HepG2 (cell line): ENCODE measurements around the gene PDLIM5. TPM values are rescaled to one million over a fixed set of nuclear protein-coding genes. Genes with fewer than 3 reads are reported as not detected.

Source experiments
- BCL3 ChIP-seq: sonication (generic); formaldehyde crosslinking; IDR thresholded peaks from 2 replicates; pipeline ENCODE4 v1.5.1; 2020; ENCODE audit warnings: mild to moderate bottlenecking, missing genetic modification reagents, moderate library complexity
- CERS6 ChIP-seq: sonication (generic); formaldehyde crosslinking; IDR thresholded peaks from 2 replicates; pipeline ENCODE4 v1.5.0; 2020; ENCODE audit warnings: missing genetic modification reagents
- CSRNP2 ChIP-seq: sonication (generic); formaldehyde crosslinking; conservative IDR thresholded peaks from 2 replicates; pipeline ENCODE4 v1.8.0; 2022; ENCODE audit warnings: low read depth, missing genetic modification reagents
- DPF2 ChIP-seq: sonication (generic); formaldehyde crosslinking; IDR thresholded peaks from 2 replicates; pipeline ENCODE4 v1.4.0; 2020; ENCODE audit warnings: mild to moderate bottlenecking, low read depth, missing genetic modification reagents, borderline replicate concordance
- ETV5 ChIP-seq: IDR thresholded peaks from 2 replicates; pipeline ENCODE4 v1.6.1; 2018; ENCODE audit warnings: missing biosample characterization, missing genetic modification reagents, inconsistent platforms, borderline replicate concordance
- MTA1 ChIP-seq: sonication (generic); formaldehyde crosslinking; IDR thresholded peaks from 2 replicates; pipeline ENCODE4 v1.4.0; 2020; ENCODE audit warnings: missing genetic modification reagents, mild to moderate bottlenecking, borderline replicate concordance
- PBX2 ChIP-seq: IDR thresholded peaks from 2 replicates; pipeline ENCODE4 v1.6.1; 2016; ENCODE audit warnings: control low read depth
- PCBP1 ChIP-seq: fragments of 200-400 bp; formaldehyde crosslinking; IDR thresholded peaks from 2 replicates; pipeline ENCODE4 v1.6.1; 2017; ENCODE audit warnings: mild to moderate bottlenecking, low read depth, low read length, borderline replicate concordance
- RFXANK ChIP-seq: IDR thresholded peaks from 2 replicates; pipeline ENCODE4 v1.6.1; 2016
- RNF2 ChIP-seq: fragments of 450-650 bp; conservative IDR thresholded peaks from 2 replicates; pipeline ENCODE4 v1.6.1; 2016; ENCODE audit warnings: low read depth
- SKI ChIP-seq: fragments of 450-650 bp; IDR thresholded peaks from one replicate; pipeline ENCODE4 v1.6.1; 2018; ENCODE audit warnings: mild to moderate bottlenecking; ENCODE audit not compliant: partially characterized antibody
- SMARCC2 ChIP-seq: fragments of 450-650 bp; IDR thresholded peaks from 2 replicates; pipeline ENCODE4 v1.6.1; 2017; ENCODE audit warnings: antibody characterized with exemption, mild to moderate bottlenecking
- SRY ChIP-seq: sonication (generic); formaldehyde crosslinking; IDR thresholded peaks from 2 replicates; pipeline ENCODE4 v1.8.0; 2022; ENCODE audit warnings: mild to moderate bottlenecking, missing genetic modification reagents
- ZBTB4 ChIP-seq: sonication (generic); formaldehyde crosslinking; IDR thresholded peaks from 2 replicates; pipeline ENCODE4 v1.4.0; 2020; ENCODE audit warnings: missing genetic modification reagents, mild to moderate bottlenecking, borderline replicate concordance
- ZFP36L2 ChIP-seq: sonication (generic); formaldehyde crosslinking; IDR thresholded peaks from 2 replicates; pipeline ENCODE4 v1.4.0; 2020; ENCODE audit warnings: missing genetic modification reagents
- ZNF136 ChIP-seq: sonication (generic); formaldehyde crosslinking; IDR thresholded peaks from 2 replicates; pipeline ENCODE4 v1.8.1; 2022; ENCODE audit warnings: low read depth, mild to moderate bottlenecking, moderate library complexity, missing genetic modification reagents
- ZNF253 ChIP-seq: sonication (generic); formaldehyde crosslinking; IDR thresholded peaks from 2 replicates; pipeline ENCODE4 v1.8.0; 2022; ENCODE audit warnings: mild to moderate bottlenecking, missing genetic modification reagents, borderline replicate concordance
- ZNF639 ChIP-seq: conservative IDR thresholded peaks from 2 replicates; pipeline ENCODE4 v1.6.1; 2018; ENCODE audit warnings: missing genetic modification reagents
- ZNF652 ChIP-seq: IDR thresholded peaks from 2 replicates; pipeline ENCODE4 v1.6.1; 2016; ENCODE audit warnings: low read depth, borderline replicate concordance
- ZNF777 ChIP-seq: sonication (generic); formaldehyde crosslinking; IDR thresholded peaks from 2 replicates; pipeline ENCODE4 v1.4.0; 2020; ENCODE audit warnings: missing genetic modification reagents
- polyA plus RNA-seq, 8 experiments: library from polyadenylated mRNA; depleted of rRNA in 3 of 8; stranded (reverse) in 7 of 8; unstranded in 1 of 8; fragments of >200 nt; fragmentation: Illumina TruSeq in 4 of 8; extraction: Trizol in 4 of 8; gene quantifications; 2 replicates each; pipeline versions ENCODE4 v1.2.1 to v1.2.3, GENCODE V29; 2011 to 2016; ENCODE audit warnings: low read depth in 4 of 8, missing spikeins in 1 of 8, mixed read lengths in 1 of 8; ENCODE audit not compliant: insufficient read depth in 1 of 8
- total RNA-seq, 5 experiments: library from RNA; depleted of rRNA; stranded (reverse); fragments of >200 nt; fragmentation: Illumina TruSeq; extraction: Trizol; gene quantifications; 2 replicates each; pipeline ENCODE4 v1.2.3, GENCODE V29; 2016; ENCODE audit warnings: low read depth in 1 of 5

Gene PDLIM5
- total and polyA plus RNA-seq, 2 of the 13 experiments (the other 11 are each of a cell fraction or from before 2014, with no cell fraction given), result 52.8 to 119 TPM

- TF ChIP-seq PBX2, result no peak
- no peak for TF ChIP-seq ZNF652 (CRISPR knock-in tag)
- TF ChIP-seq ETV5 (CRISPR knock-in tag), result peak; percentile 80
- TF ChIP-seq RFXANK (CRISPR knock-in tag), result no peak
- peak; percentile 29 for TF ChIP-seq SKI
- no peak for TF ChIP-seq CSRNP2 (CRISPR knock-in tag)
- TF ChIP-seq CERS6, result no peak
- TF ChIP-seq RNF2, result no peak
- no peak for TF ChIP-seq SMARCC2
- TF ChIP-seq ZNF136 (CRISPR knock-in tag), result no peak
- no peak for TF ChIP-seq ZBTB4 (CRISPR knock-in tag)
- TF ChIP-seq ZNF777 (CRISPR knock-in tag), result peak; percentile 67
- TF ChIP-seq ZNF253 (CRISPR knock-in tag), result no peak
- peak; percentile 42; the same call in 1 of the 2 replicates for TF ChIP-seq SRY (CRISPR knock-in tag)
- no peak for TF ChIP-seq ZFP36L2
- no peak for TF ChIP-seq MTA1 (CRISPR knock-in tag)
- TF ChIP-seq BCL3, result peak; percentile 77; the same call in 1 of the 2 replicates
- no peak for TF ChIP-seq DPF2
- TF ChIP-seq ZNF639 (CRISPR knock-in tag), result 0 out of 2 replicates have a peak, but pooled peaks have one; percentile 41
- no peak for TF ChIP-seq PCBP1
Observed at GRCh38 chr4:94451695-94452475, at the start of gene PDLIM5 (continued).
